GM12801 (cell line): ENCODE results near the gene GH2.

ENCODE experiments used
- TF ChIP-seq, protein P1 (sequence below): IDR thresholded peaks from one replicate; pipeline ENCODE4 v1.5.1; 2011; ENCODE audit warnings: control low read depth; ENCODE audit not compliant: insufficient read length; ENCODE audit errors: extremely low read depth

The GH2 gene

DNA sequence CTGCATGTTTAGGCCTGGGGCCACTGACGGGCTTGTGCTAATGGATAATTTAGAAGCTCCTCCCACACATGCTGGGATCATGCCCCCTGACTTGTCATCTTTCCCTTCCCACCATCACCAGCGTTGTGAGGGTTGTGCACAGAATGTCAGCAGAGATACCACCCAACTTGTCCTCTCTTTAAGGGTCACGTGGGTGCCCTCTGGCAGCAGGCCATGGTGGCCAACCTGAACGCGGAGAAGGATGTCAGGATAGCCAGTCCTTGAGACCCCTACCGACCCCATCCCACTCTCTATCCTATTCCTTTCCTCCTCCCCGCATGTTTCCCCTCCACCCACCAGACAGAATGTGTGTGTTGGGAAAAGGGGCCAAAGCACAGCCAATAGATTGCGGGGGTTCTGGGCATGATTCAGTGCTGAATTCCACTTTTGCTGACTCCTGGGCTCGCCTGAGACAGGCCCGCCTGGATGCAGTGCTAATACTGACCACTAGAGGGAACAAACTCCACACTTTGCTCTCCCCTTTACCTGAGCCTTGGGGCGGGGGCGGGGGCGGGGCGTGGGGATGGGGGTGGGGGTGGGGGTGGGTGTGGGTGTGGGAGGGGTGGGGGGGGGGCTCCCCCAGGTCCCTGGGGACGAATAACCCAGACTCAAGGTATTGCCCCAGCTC, at the start of gene GH2:
TSS of gene GH2 (minus strand) at position 10 of the 667 bp plus-strand sequence. CDS start 143 bp downstream, outside the sequence.
- TF ChIP-seq, protein P1, sequence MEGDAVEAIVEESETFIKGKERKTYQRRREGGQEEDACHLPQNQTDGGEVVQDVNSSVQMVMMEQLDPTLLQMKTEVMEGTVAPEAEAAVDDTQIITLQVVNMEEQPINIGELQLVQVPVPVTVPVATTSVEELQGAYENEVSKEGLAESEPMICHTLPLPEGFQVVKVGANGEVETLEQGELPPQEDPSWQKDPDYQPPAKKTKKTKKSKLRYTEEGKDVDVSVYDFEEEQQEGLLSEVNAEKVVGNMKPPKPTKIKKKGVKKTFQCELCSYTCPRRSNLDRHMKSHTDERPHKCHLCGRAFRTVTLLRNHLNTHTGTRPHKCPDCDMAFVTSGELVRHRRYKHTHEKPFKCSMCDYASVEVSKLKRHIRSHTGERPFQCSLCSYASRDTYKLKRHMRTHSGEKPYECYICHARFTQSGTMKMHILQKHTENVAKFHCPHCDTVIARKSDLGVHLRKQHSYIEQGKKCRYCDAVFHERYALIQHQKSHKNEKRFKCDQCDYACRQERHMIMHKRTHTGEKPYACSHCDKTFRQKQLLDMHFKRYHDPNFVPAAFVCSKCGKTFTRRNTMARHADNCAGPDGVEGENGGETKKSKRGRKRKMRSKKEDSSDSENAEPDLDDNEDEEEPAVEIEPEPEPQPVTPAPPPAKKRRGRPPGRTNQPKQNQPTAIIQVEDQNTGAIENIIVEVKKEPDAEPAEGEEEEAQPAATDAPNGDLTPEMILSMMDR, result no peak

DNA sequence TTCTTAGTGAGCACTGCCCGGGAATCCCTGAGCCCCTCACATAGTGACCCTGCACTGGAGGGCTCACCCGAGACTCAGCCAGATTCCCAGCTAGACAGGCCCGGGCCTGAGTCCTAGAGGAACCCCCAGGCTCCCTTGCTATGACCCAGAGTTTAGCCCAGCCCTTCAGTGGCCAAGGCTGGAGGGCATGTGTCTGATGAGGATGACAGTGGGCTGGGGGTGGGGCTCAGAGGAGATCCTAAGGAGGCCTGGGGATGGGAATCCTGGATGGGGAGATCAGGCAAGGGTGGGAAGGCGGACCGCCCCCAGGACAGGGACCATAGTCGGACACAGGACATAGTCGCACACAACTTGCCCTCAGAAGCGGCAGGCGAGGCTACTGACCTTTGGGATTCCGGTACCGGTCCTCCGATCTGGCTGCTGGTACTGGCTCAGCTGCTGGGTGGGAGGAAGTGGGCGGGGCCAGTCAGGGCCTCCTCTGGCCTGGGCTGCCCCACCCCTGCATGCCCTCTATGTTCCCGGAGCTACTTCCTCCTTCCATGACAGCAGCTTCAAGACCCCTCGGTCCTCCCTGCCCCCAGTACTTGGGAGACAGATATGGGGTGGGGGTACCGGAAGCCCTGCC, 49.3 kb upstream of the GH2 start:
- TF ChIP-seq, protein P1, result no peak

DNA sequence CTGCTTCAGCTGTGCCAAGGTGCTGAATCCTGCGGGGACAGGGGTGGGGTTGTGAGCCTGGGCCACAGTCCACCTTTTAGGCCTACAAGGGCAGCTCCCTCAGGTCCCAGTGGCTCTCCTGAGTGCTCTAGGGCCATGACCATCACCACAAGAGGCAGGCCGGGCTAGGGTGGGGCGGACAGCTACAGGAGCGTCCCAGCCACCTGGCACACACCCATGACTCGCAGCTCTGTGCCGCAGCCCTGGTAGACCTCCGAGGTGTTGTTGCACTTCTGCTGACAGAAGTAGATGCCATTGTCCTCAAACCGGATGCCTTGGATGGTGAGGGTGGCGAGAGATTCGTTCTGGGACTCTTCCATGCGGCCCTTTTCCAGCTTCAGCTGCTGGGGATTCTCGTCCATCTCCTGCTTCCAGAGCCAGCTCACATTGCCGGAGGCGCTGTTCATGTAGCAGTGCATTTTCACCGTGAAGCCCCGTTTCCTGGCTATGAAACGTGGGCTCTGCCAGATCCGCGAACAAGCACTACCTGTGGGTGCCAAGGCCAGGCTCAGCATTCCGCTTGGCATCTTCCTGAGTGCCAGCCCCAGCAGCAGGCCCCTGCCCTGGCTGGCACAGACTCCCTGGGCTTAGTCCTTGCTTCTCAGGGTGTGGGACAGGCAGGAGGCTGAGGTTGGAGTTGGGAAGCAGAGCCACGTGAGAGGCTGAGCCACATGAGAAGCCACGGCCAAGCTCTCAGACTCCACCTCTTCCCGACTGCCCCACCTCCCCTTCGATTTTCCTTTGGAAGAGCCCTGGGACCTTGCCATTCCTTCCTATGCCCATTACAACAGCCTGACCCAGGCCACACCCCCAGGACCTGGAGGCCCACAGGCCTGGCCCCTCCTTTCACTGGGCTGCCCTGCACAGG, 48.4 kb upstream of the GH2 start:
- TF ChIP-seq, protein P1, result no peak

DNA sequence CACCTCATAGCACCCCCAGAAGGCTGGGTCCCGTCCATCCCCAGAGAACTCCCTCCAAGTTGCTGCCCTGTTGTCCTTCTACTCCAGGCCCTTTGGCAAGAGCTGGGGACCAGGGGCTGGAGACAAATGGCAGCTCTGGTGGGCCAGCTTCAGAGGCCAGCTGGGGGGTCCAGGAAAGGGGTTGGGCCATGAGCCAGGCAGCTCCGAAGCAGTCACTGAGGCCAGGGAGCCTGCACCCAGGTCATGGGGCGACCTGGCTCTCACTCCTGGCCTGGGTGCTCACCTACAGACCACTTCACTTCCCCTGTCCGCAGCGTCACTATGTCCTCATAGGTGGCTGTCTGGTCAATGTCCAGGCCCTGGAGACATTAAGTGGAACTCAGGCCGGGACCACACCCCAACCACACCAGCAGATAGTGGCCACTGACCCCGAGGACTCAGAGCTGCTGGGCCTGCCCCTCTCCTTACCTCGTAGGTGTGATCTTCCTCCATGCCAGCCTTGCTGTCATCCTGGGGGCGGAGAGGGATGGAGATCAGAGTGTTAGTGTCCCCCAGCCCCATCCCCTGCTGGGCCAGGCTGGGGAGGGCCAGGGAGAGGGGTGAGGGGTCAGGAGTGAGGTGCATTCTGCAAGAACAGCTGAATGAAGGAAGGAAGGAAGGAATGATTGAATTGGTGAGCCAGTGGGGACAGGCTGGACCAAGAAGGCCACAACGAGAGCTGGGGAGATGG, 47.4 kb upstream of the GH2 start:
- TF ChIP-seq, protein P1, result no peak

DNA sequence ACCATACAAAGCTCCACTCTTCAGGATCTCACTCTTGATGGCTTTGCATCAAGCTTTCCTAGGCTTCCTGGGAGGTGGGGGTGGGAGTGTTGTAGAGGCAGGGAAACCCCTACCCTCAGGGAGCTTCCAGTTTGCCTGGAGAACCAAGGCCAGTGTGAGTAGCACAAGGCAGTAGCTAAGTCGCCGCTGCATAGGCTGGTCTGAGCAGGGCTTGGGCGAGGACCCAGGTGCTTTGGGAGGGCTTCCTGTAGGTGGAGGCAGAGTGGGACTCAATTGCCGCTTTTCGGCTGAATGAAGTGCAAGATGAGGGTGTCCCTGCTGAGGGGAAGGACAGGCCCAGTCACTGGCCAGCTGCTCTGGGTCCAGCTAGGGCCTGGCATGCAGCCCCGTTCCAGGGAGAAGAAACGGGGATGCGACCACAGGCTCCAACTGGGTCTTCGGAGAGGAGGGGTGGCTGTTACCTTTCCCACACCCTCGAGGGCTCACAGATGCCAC, 46.5 kb upstream of the GH2 start:
- TF ChIP-seq, protein P1, result no peak

DNA sequence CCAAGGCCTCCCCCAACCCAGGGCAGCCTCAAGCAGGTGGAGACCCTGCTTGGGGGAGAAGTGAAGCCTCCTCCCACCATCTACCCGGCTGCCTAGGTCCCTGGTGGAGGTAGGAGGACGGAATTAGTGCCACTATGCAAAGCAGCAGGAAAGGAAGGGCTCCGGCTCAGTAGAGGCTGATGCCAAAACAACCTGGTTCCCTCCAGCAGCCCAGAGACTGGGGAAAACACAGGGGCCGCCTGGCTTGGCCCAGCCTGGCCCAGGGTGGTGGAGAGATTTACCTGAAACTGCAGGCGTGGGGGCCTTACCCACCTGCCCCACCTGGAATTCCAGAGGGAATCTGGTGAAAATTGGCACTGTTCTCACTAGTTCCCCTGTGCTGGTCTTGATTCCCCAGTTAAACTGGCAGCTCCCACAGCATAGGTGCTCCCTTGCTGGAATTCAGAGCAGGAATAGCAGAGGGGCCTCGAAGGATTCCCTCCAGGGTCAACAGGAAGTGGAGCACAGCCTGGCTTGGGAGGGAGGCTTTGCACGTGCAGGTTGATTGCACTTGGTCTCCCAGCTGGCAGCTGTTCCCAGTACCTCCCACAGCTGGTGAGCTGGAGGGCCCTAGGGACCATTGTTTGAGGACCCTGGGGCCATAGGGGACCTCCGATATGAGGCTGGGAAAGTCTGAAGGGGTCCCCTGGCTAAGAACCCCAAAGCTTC, 45.9 kb upstream of the GH2 start:
- TF ChIP-seq, protein P1, result no peak
